IMR-90 (cell line): ENCODE data around the gene AAK1. TPM values are rescaled to one million over a fixed set of nuclear protein-coding genes. Genes with fewer than 3 reads are reported as not detected.

ENCODE experiments used
- ATAC-seq: fragments of 200-7000 bp; cut with Tn5 transposase; 2 replicates; pipeline ENCODE4 v1.9.1; 2020; ENCODE audit warnings: low read depth, mild to moderate bottlenecking, moderate library complexity
- BruUV-seq: library from RNA; stranded (reverse); fragments of 400-500 nt; replicated peaks from 2 replicates; lab custom pipeline; 2021; lab: Mats Ljungman, UMichigan
- CTCF ChIA-PET: fragments of 300-600 bp; formaldehyde crosslinking; extraction: SDS; loops from one replicate; lab custom pipeline; 2021; ENCODE audit warnings: antibody characterized with exemption; lab: Yijun Ruan, JAX
- POLR2A ChIA-PET: fragments of 300-600 bp; sonication (Branson Sonifier 250); formaldehyde crosslinking; loops from one replicate; lab custom pipeline; 2022; ENCODE audit warnings: antibody characterized with exemption; ENCODE audit not compliant: unreplicated experiment; lab: Charles Lee
- DNase-seq: peaks from one replicate; pipeline ENCODE4 v3.0.0; 2013
- H2AFZ ChIP-seq: replicated peaks from 2 replicates; pipeline ENCODE3; 2013; ENCODE audit warnings: low read length, mild to moderate bottlenecking; ENCODE audit not compliant: poor library complexity
- H2AK5ac ChIP-seq: 2 replicates; pipeline ENCODE4 v1.6.1; 2013; ENCODE audit warnings: low read depth, low read length, inconsistent platforms
- H2AK9ac ChIP-seq: replicated peaks from 2 replicates; pipeline ENCODE3; 2013; ENCODE audit warnings: mild to moderate bottlenecking, low read depth, low read length, moderate library complexity; ENCODE audit not compliant: poor library complexity
- H2BK120ac ChIP-seq: 2 replicates; pipeline ENCODE4 v1.6.1; 2013; ENCODE audit warnings: low read depth, low read length, inconsistent platforms
- H2BK15ac ChIP-seq: 3 replicates; pipeline ENCODE4 v1.6.1; 2013; ENCODE audit warnings: low read depth, low read length, inconsistent platforms
- H2BK20ac ChIP-seq: 2 replicates; pipeline ENCODE4 v1.6.1; 2013; ENCODE audit warnings: low read depth, mild to moderate bottlenecking, inconsistent platforms, low read length, moderate library complexity
- H2BK5ac ChIP-seq: 2 replicates; pipeline ENCODE4 v1.6.1; 2013; ENCODE audit warnings: mild to moderate bottlenecking, low read depth, low read length, inconsistent platforms; ENCODE audit not compliant: poor library complexity, severe bottlenecking
- H3K14ac ChIP-seq: replicated peaks from 2 replicates; pipeline ENCODE4 v1.6.1; 2013; ENCODE audit warnings: low read depth, low read length, inconsistent platforms
- H3K18ac ChIP-seq: 2 replicates; pipeline ENCODE4 v1.6.1; 2013; ENCODE audit warnings: low read depth, low read length, control low read depth
- H3K23ac ChIP-seq: 2 replicates; pipeline ENCODE4 v1.6.1; 2013; ENCODE audit warnings: low read depth, low read length, inconsistent platforms
- H3K27ac ChIP-seq: 2 replicates; pipeline ENCODE4 v1.5.1; 2013; ENCODE audit warnings: mild to moderate bottlenecking, control low read depth, low read length; ENCODE audit not compliant: insufficient read depth
- H3K27me3 ChIP-seq: 2 replicates; pipeline ENCODE4 v1.6.1; 2013; ENCODE audit warnings: low read length; ENCODE audit not compliant: control insufficient read depth, insufficient read depth
- H3K36me3 ChIP-seq: 2 replicates; pipeline ENCODE4 v1.6.1; 2013; ENCODE audit warnings: low read length, mixed read lengths; ENCODE audit not compliant: control insufficient read depth, insufficient read depth
- H3K4ac ChIP-seq: 2 replicates; pipeline ENCODE4 v1.6.1; 2013; ENCODE audit warnings: low read depth, low read length, inconsistent platforms
- H3K4me1 ChIP-seq: 2 replicates; pipeline ENCODE4 v1.6.1; 2013; ENCODE audit warnings: low read length, mixed read lengths; ENCODE audit not compliant: control insufficient read depth, insufficient read depth
- H3K4me2 ChIP-seq: 2 replicates; pipeline ENCODE4 v1.6.1; 2013; ENCODE audit warnings: low read depth, mild to moderate bottlenecking, control low read depth, low read length, moderate library complexity
- H3K4me3 ChIP-seq: 2 replicates; pipeline ENCODE4 v1.5.1; 2013; ENCODE audit warnings: low read depth, mild to moderate bottlenecking, control low read depth, low read length, moderate library complexity; ENCODE audit not compliant: insufficient read depth
- H3K56ac ChIP-seq: 2 replicates; pipeline ENCODE4 v1.6.1; 2013; ENCODE audit warnings: low read length, inconsistent platforms; ENCODE audit not compliant: insufficient read depth; ENCODE audit errors: extremely low read depth
- H3K79me1 ChIP-seq, 2 experiments: 2 replicates each; pipeline ENCODE4 v1.6.1; 2013; ENCODE audit warnings: low read length in 2 of 2, inconsistent platforms in 1 of 2, low read depth in 1 of 2
- H3K9ac ChIP-seq: 2 replicates; pipeline ENCODE4 v1.6.1; 2013; ENCODE audit warnings: low read depth, low read length, control low read depth
- H3K9me1 ChIP-seq: 2 replicates; pipeline ENCODE4 v1.6.1; 2013; ENCODE audit warnings: low read length, inconsistent platforms; ENCODE audit not compliant: insufficient read depth
- H3K9me3 ChIP-seq: 2 replicates; pipeline ENCODE4 v1.6.1; 2013; ENCODE audit warnings: low read length; ENCODE audit not compliant: control insufficient read depth, insufficient read depth
- H4K20me1 ChIP-seq: 2 replicates; pipeline ENCODE4 v1.6.1; 2013; ENCODE audit warnings: low read length, inconsistent platforms; ENCODE audit not compliant: insufficient read depth
- H4K5ac ChIP-seq: 2 replicates; pipeline ENCODE4 v1.6.1; 2013; ENCODE audit warnings: mild to moderate bottlenecking, low read depth, low read length, control low read depth
- H4K8ac ChIP-seq, 2 experiments: 2 replicates each; pipeline ENCODE4 v1.6.1; 2013; ENCODE audit warnings: low read depth in 2 of 2, low read length in 2 of 2, control low read depth in 1 of 2, inconsistent platforms in 1 of 2
- H4K91ac ChIP-seq: 2 replicates; pipeline ENCODE4 v1.6.1; 2013; ENCODE audit warnings: low read depth, low read length, inconsistent platforms; ENCODE audit not compliant: insufficient read depth
- MAFK ChIP-seq: IDR thresholded peaks from 2 replicates; pipeline ENCODE4 v1.6.1; 2012; ENCODE audit warnings: low read depth, low read length, improper control_type of control experiment
- WGBS, 2 experiments: methylation state at CpG; one replicate each; pipeline versions ENCODE4 v1.1.5 to v1.1.7; 2013; ENCODE audit warnings: missing lambda C conversion rate in 2 of 2; ENCODE audit not compliant: insufficient read length in 1 of 2; ENCODE audit errors: extremely low coverage in 2 of 2; 5-methylcytosine and 5-hydroxymethylcytosine counted together
- dilution Hi-C: fragments of 300-500 bp; cut with HindIII; formaldehyde crosslinking; loops from one replicate; pipeline ENCODE4 v1.14.3; 2018; ENCODE audit warnings: low sequenced_read_pairs; ENCODE audit not compliant: unreplicated experiment
- in situ Hi-C: fragments of 300-500 bp; cut with MboI; formaldehyde crosslinking; loops from 3 replicates; pipeline ENCODE4 v1.14.3; 2019; ENCODE audit warnings: low sequenced_read_pairs, inconsistent platforms, mixed read lengths
- intact Hi-C: fragments of 100-400 bp; cut with micrococcal nuclease; formaldehyde crosslinking; loops from 2 replicates; pipeline ENCODE4 v1.10.0; 2022
- polyA plus RNA-seq, 3 experiments: library from polyadenylated mRNA; depleted of rRNA; stranded (reverse); fragments of >200 nt; gene quantifications; 2 replicates each; pipeline ENCODE4 v1.2.3, GENCODE V29; 2012; ENCODE audit warnings: low replicate concordance in 1 of 3
- total RNA-seq: library from RNA; depleted of rRNA; stranded (reverse); fragments of >200 nt; gene quantifications from 2 replicates; pipeline ENCODE4 v1.2.3, GENCODE V29; 2012

The AAK1 gene
- total and polyA plus RNA-seq, 2 of the 4 experiments (the other 2 are of a cell fraction) = 21.9 to 26.5 TPM

DNA sequence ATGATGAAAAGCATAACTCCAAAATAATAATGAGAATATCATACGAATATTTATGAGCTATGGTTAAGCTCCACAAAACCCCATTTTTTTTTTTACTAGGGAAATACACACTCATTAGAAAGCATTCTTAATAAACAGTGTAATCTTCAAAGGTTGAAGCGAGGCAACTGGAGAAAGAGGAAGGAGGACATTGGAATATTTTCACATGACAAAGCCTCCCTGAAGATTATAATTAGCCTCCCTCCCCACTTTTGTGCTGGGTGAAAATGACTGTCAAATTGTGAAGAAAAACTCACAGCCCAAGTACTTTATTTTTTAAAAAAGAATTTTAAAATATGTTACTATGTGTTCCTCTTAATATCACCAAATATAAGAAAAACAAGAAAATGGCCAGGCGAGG, 142.2 kb downstream of the AAK1 start:
- Histone ChIP-seq H3K14ac (no peak overlapping the region), H3K79me1 (peaks cover 12 to 21% of the 10 kb centered on the region in 2 experiments; a peak in 3 of 4 replicates), H3K27ac (no peak overlapping the region), H3K4me3 (no peak overlapping the region), H4K8ac (no peak overlapping the region), H2AFZ (no peak overlapping the region), H3K9ac (no peak overlapping the region), H3K9me1 (peaks cover 10% of the 10 kb centered on the region), H3K56ac (no peak overlapping the region), H3K23ac (no peak overlapping the region), H4K20me1 (no peaks in the 10 kb centered on the region), H2AK5ac (no peak overlapping the region), H3K18ac (no peak overlapping the region), H3K4ac (no peak overlapping the region), H3K9me3 (no peaks in the 10 kb centered on the region), H3K4me2 (no peak overlapping the region), H3K36me3 (peaks cover 31% of the 10 kb centered on the region), H4K5ac (no peak overlapping the region), H2BK20ac (no peak overlapping the region), H2BK15ac (no peak overlapping the region), H3K27me3 (no peaks in the 10 kb centered on the region), H3K4me1 (0 out of 2 replicates have a peak, but pooled peaks cover 2% of the 10 kb centered on the region), H2AK9ac (no peak overlapping the region), H4K91ac (no peak overlapping the region), H2BK5ac (no peak overlapping the region), H2BK120ac (no peak overlapping the region)
- no peak for ATAC-seq
- WGBS, 2 experiments = no CpG with 5 or more reads among the region's 3 CpGs
- no peak for DNase-seq
- TF ChIP-seq MAFK = no peak
- dilution Hi-C loops (no loop called here), in situ Hi-C loops (no loop called here), intact Hi-C loops (loop anchor here (5.0 kb wide), 1 partner anchor 141 kb away; the partner anchor contains the start of gene AAK1)
- POLR2A ChIA-PET = no interaction called here
- no TSS peak for BruUV-seq
- CTCF ChIA-PET = no interaction called here
